ENCODE measurements around the gene OLR1. TPM values are rescaled to one million over a fixed set of nuclear protein-coding genes. Genes with fewer than 3 reads are reported as not detected.

The OLR1 gene
- total RNA-seq, 1 donor from 2014 or later = not detected

- Mint-ChIP-seq H3K36me3 (ENCODE audit: low read depth, unreplicated experiment) (no peaks in the 10 kb centered on the region), H3K4me1 (ENCODE audit: unreplicated experiment) (no peaks in the 10 kb centered on the region), H3K4me3 (ENCODE audit: unreplicated experiment) (no peak overlapping the region), H3K9me3 (ENCODE audit: unreplicated experiment) (no peaks in the 10 kb centered on the region), H3K27me3 (ENCODE audit: unreplicated experiment) (no peaks in the 10 kb centered on the region), H3K27ac (ENCODE audit: unreplicated experiment) (no peak overlapping the region)
- no peak for DNase-seq (ENCODE audit: low spot score)
- no peak for TF ChIP-seq CTCF (IDR thresholded peaks at IDR 0.05; ENCODE audit: unreplicated experiment)
Observed at GRCh38 chr12:10165421-10165820, 6.5 kb downstream of the OLR1 start.

- no peaks in the 10 kb centered on the region for H3K27me3 Mint-ChIP-seq (ENCODE audit: unreplicated experiment)
- no peaks in the 10 kb centered on the region for H3K4me1 Mint-ChIP-seq (ENCODE audit: unreplicated experiment)
- no peaks in the 10 kb centered on the region for H3K36me3 Mint-ChIP-seq (ENCODE audit: low read depth, unreplicated experiment)
- no peak for TF ChIP-seq CTCF (IDR thresholded peaks at IDR 0.05; ENCODE audit: unreplicated experiment)
- no peaks in the 10 kb centered on the region for H3K9me3 Mint-ChIP-seq (ENCODE audit: unreplicated experiment)
- no peak overlapping the region for H3K27ac Mint-ChIP-seq (ENCODE audit: unreplicated experiment)
- DNase-seq (ENCODE audit: low spot score) = no peak
- no peak overlapping the region for H3K4me3 Mint-ChIP-seq (ENCODE audit: unreplicated experiment)
Observed at GRCh38 chr12:10163084-10163483, 8.8 kb downstream of the OLR1 start.

- DNase-seq (ENCODE audit: low spot score) = no peak
- no peaks in the 10 kb centered on the region for H3K36me3 Mint-ChIP-seq (ENCODE audit: low read depth, unreplicated experiment)
- TF ChIP-seq CTCF (IDR thresholded peaks at IDR 0.05; ENCODE audit: unreplicated experiment) = no peak
- no peaks in the 10 kb centered on the region for H3K9me3 Mint-ChIP-seq (ENCODE audit: unreplicated experiment)
- H3K27ac Mint-ChIP-seq (ENCODE audit: unreplicated experiment) = no peak overlapping the region
- H3K27me3 Mint-ChIP-seq (ENCODE audit: unreplicated experiment) = no peaks in the 10 kb centered on the region
- H3K4me3 Mint-ChIP-seq (ENCODE audit: unreplicated experiment) = no peak overlapping the region
- no peaks in the 10 kb centered on the region for H3K4me1 Mint-ChIP-seq (ENCODE audit: unreplicated experiment)
Observed at GRCh38 chr12:10160617-10161385, 11.1 kb downstream of the OLR1 start.

- Mint-ChIP-seq H3K36me3 (ENCODE audit: low read depth, unreplicated experiment) (no peaks in the 10 kb centered on the region), H3K9me3 (ENCODE audit: unreplicated experiment) (no peaks in the 10 kb centered on the region), H3K27me3 (ENCODE audit: unreplicated experiment) (no peaks in the 10 kb centered on the region), H3K4me3 (ENCODE audit: unreplicated experiment) (no peak overlapping the region), H3K4me1 (ENCODE audit: unreplicated experiment) (no peaks in the 10 kb centered on the region), H3K27ac (ENCODE audit: unreplicated experiment) (no peak overlapping the region)
- TF ChIP-seq CTCF (IDR thresholded peaks at IDR 0.05; ENCODE audit: unreplicated experiment) = no peak
- DNase-seq (ENCODE audit: low spot score) = no peak
Observed at GRCh38 chr12:10159280-10159679, 12.7 kb downstream of the OLR1 start.

- Mint-ChIP-seq H3K9me3 (ENCODE audit: unreplicated experiment) (no peaks in the 10 kb centered on the region), H3K36me3 (ENCODE audit: low read depth, unreplicated experiment) (no peaks in the 10 kb centered on the region), H3K27me3 (ENCODE audit: unreplicated experiment) (peaks cover 5% of the 10 kb centered on the region), H3K4me1 (ENCODE audit: unreplicated experiment) (peaks cover 6% of the 10 kb centered on the region), H3K4me3 (ENCODE audit: unreplicated experiment) (no peak overlapping the region), H3K27ac (ENCODE audit: unreplicated experiment) (no peak overlapping the region)
- peak; percentile 26 for TF ChIP-seq CTCF (IDR thresholded peaks at IDR 0.05; ENCODE audit: unreplicated experiment)
- DNase-seq (ENCODE audit: low spot score) = no peak
Observed at GRCh38 chr12:10158406-10158805, 13.5 kb downstream of the OLR1 start.
